ENCODE data around the gene CFAP97. TPM values are rescaled to one million over a fixed set of nuclear protein-coding genes. Genes with fewer than 3 reads are reported as not detected.

The CFAP97 gene
- total RNA-seq, 1 donor from 2014 or later: 26.2 TPM

Other genes starting within 250 kb of the CFAP97 start
- gene HELT, start 185.5 kb downstream of the CFAP97 start, total RNA-seq: not detected in 2 replicates
- 8.8 and 10.8 TPM in 2 replicates for gene SLC25A4, start 60.7 kb downstream of the CFAP97 start, total RNA-seq
- 61.8 and 73.2 TPM in 2 replicates for gene SNX25, start 5.6 kb upstream of the CFAP97 start, total RNA-seq
- gene LRP2BP, start 191.9 kb upstream of the CFAP97 start, total RNA-seq: 0.34 and 0.93 TPM in 2 replicates
- 7.1 and 9.4 TPM in 2 replicates for gene ANKRD37, start 192.8 kb upstream of the CFAP97 start, total RNA-seq
- 40.0 and 51.7 TPM in 2 replicates for gene UFSP2, start 222.0 kb upstream of the CFAP97 start, total RNA-seq

All from dermis blood vessel endothelial cell (primary cell).